ENCODE data around the gene CANX. TPM values are rescaled to one million over a fixed set of nuclear protein-coding genes. Genes with fewer than 3 reads are reported as not detected.

CANX gene
- total and polyA plus RNA-seq, 9 of the 15 experiments (the other 6 are each of a cell fraction or from before 2014, with no cell fraction given) = 155 to 893 (median 589) TPM

GRCh38 chr5:179731791-179732411 lies 33.1 kb downstream of the CANX start (continued):
- TF ChIP-seq NFYB (IDR thresholded peaks at IDR 0.05; ENCODE audit: extremely low read depth, insufficient read length) (no peak), SIX5 (IDR thresholded peaks at IDR 0.05; ENCODE audit: borderline replicate concordance in 1 of 2, insufficient read depth in 1 of 2, low read depth in 1 of 2, low read length in 2 of 2) (no peak), ZNF184 (CRISPR knock-in tag; IDR thresholded peaks at IDR 0.05) (no peak)
- TF ChIP-seq, protein P1, sequence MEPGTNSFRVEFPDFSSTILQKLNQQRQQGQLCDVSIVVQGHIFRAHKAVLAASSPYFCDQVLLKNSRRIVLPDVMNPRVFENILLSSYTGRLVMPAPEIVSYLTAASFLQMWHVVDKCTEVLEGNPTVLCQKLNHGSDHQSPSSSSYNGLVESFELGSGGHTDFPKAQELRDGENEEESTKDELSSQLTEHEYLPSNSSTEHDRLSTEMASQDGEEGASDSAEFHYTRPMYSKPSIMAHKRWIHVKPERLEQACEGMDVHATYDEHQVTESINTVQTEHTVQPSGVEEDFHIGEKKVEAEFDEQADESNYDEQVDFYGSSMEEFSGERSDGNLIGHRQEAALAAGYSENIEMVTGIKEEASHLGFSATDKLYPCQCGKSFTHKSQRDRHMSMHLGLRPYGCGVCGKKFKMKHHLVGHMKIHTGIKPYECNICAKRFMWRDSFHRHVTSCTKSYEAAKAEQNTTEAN (CRISPR knock-in tag; IDR thresholded peaks at IDR 0.05) = 0 out of 2 replicates have a peak, but pooled peaks have one; percentile 11

- H3K36me3 ChIP-seq (ENCODE audit: control insufficient read depth, insufficient read depth, low read length) = peaks cover 60% of the 10 kb centered on the region
- no peaks in the 10 kb centered on the region for H3K9me3 ChIP-seq (replicated peaks; ENCODE audit: control insufficient read depth, insufficient read depth, low read depth, low read length)
- FAIRE-seq (peak; percentile 94), ATAC-seq (peak; percentile 96), DNase-seq (ENCODE audit: extremely low read depth in 1 of 4, low spot score in 3 of 4) (peak; percentile 99 to 100 (median 99))
- ChIA-PET CTCF (ENCODE audit: low intra/inter-chr PET ratio) (no interaction called here), POLR2A (interaction anchor here (0.5 to 2.1 kb wide), 20 partner anchors 8 to 117 kb away, joined by 3 to 17 read pairs (median 4); partner anchors contain the start of genes CANX, HNRNPH1 and SQSTM1)
- H3K4me1 ChIP-seq (replicated peaks in 1 of 2; ENCODE audit: control insufficient read depth in 2 of 2, insufficient read depth in 2 of 2, low read length in 2 of 2) = peaks cover 13 to 18% of the 10 kb centered on the region in 2 experiments
- peaks cover 49% of the 10 kb centered on the region for H3K79me2 ChIP-seq (ENCODE audit: control insufficient read depth, insufficient read depth, low read length)
- 1% methylated on average over 35 of the region's 41 CpGs for WGBS (ENCODE audit: insufficient coverage, low coverage, missing lambda C conversion rate)
- in situ Hi-C loops (cut with MboI) = no loop called here
- H3K27me3 ChIP-seq (ENCODE audit: control insufficient read depth in 2 of 2, insufficient read depth in 2 of 2, low read length in 2 of 2) = no peaks in the 10 kb centered on the region
- no peaks in the 10 kb centered on the region for H3K9me1 ChIP-seq (ENCODE audit: control insufficient read depth, insufficient read depth, low read length)
- BruUV-seq (replicated peaks) = no TSS peak
- peak within 1 kb of the TSS; percentile 89 for H3K4me3 ChIP-seq
- H3K27ac ChIP-seq (ENCODE audit: extremely low read depth, low read depth, low read length) = peak within 1 kb of the TSS; percentile 86
- peak within 1 kb of the TSS; percentile 82 to 98 for H3K9ac ChIP-seq (ENCODE audit: insufficient read depth in 1 of 2, low read depth in 2 of 2, low read length in 2 of 2)
- peak within 1 kb of the TSS; percentile 85 for H3K4me2 ChIP-seq (ENCODE audit: insufficient read depth, low read length)
- no peaks in the 10 kb centered on the region for H4K20me1 ChIP-seq (replicated peaks; ENCODE audit: control insufficient read depth, insufficient read depth, low read length)
- H2AFZ ChIP-seq (ENCODE audit: low read depth, low read length) = peak within 1 kb of the TSS; percentile 64
- intact Hi-C loops (cut with micrococcal nuclease) = loop anchor here (1.0 kb wide), 1 partner anchor 34 kb away; the partner anchor contains the start of gene CANX
- TF ChIP-seq ATF1 (CRISPR knock-in tag; IDR thresholded peaks at IDR 0.05) (0 out of 2 replicates have a peak, but pooled peaks have one; percentile 33), ATF1 (tag; IDR thresholded peaks at IDR 0.05) (peak; percentile 94), CREB5 (CRISPR knock-in tag; IDR thresholded peaks at IDR 0.05) (no peak)
Measured at GRCh38 chr5:179732412-179732917, 33.7 kb downstream of the CANX start, which contains the start of gene MAML1. Gene MAML1 (plus strand): TSS chr5:179732822. CDS start chr5:179733113, 291 bp downstream.
